Fibroblast of lung (primary cell): ENCODE results near the gene ACVR2A. TPM values are rescaled to one million over a fixed set of nuclear protein-coding genes. Genes with fewer than 3 reads are reported as not detected.

Experiments used
- DNase-seq, 2 donors: peaks; one replicate each; pipeline versions ENCODE4 v3.0.0 to v3.0.0-alpha.2; 2010; ENCODE audit warnings: low read depth in 2 of 2
- H2AFZ ChIP-seq: 2 replicates; pipeline ENCODE4 v1.5.1; 2012; ENCODE audit warnings: low read length, control low read depth, inconsistent platforms
- H3K27ac ChIP-seq: 2 replicates; pipeline ENCODE4 v1.5.1; 2011; ENCODE audit warnings: low read length, control low read depth; ENCODE audit not compliant: insufficient read depth
- H3K27me3 ChIP-seq: 2 replicates; pipeline ENCODE4 v1.5.1; 2011; ENCODE audit warnings: mild to moderate bottlenecking, low read length; ENCODE audit not compliant: control insufficient read depth, insufficient read depth
- H3K36me3 ChIP-seq: 2 replicates; pipeline ENCODE4 v1.5.1; 2011; ENCODE audit warnings: low read length; ENCODE audit not compliant: control insufficient read depth, insufficient read depth
- H3K4me1 ChIP-seq: 2 replicates; pipeline ENCODE4 v1.5.1; 2011; ENCODE audit warnings: low read length; ENCODE audit not compliant: control insufficient read depth, insufficient read depth; ENCODE audit errors: extremely low read depth
- H3K4me2 ChIP-seq: 2 replicates; pipeline ENCODE4 v1.5.1; 2011; ENCODE audit warnings: low read length, control low read depth; ENCODE audit not compliant: insufficient read depth; ENCODE audit errors: extremely low read depth
- H3K4me3 ChIP-seq, 4 experiments: fragments of 200-600 bp in 1 of 4; sonication (generic) in 1 of 4; replicated peaks in 1 of 4; 2 replicates each; pipeline ENCODE4 v1.5.1; 2011 to 2016; ENCODE audit warnings: low read length in 4 of 4, low read depth in 3 of 4, mild to moderate bottlenecking in 3 of 4, control low read depth in 2 of 4, inconsistent platforms in 1 of 4, mixed read lengths in 1 of 4; ENCODE audit not compliant: insufficient read depth in 1 of 4; ENCODE audit errors: control extremely low read depth in 1 of 4
- H3K79me2 ChIP-seq: 2 replicates; pipeline ENCODE4 v1.5.1; 2012; ENCODE audit warnings: mild to moderate bottlenecking, low read length, inconsistent platforms; ENCODE audit not compliant: control insufficient read depth, insufficient read depth
- H3K9ac ChIP-seq: 2 replicates; pipeline ENCODE4 v1.5.1; 2011; ENCODE audit warnings: mild to moderate bottlenecking, low read length, control low read depth; ENCODE audit not compliant: insufficient read depth
- H3K9me3 ChIP-seq: 2 replicates; pipeline ENCODE4 v1.5.1; 2012; ENCODE audit warnings: low read depth, low read length; ENCODE audit not compliant: control insufficient read depth, insufficient read depth
- H4K20me1 ChIP-seq: 2 replicates; pipeline ENCODE4 v1.5.1; 2011; ENCODE audit warnings: low read length; ENCODE audit not compliant: control insufficient read depth, insufficient read depth; ENCODE audit errors: extremely low read depth
- EZH2 ChIP-seq: IDR thresholded peaks from 2 replicates; pipeline ENCODE4 v1.5.1; 2012; ENCODE audit warnings: low read length, control low read depth, mild to moderate bottlenecking; ENCODE audit errors: missing control alignments
- polyA plus RNA-seq, 2 donors: library from polyadenylated mRNA; depleted of rRNA in 1 of 2; stranded (reverse) in 1 of 2; unstranded in 1 of 2; fragments of >200 nt; gene quantifications; 2 replicates each; pipeline ENCODE4 v1.2.1, GENCODE V29; 2011 to 2012; ENCODE audit warnings: missing spikeins in 1 of 2
- total RNA-seq: library from RNA; depleted of rRNA; stranded (reverse); fragments of >200 nt; gene quantifications from 2 replicates; pipeline ENCODE4 v1.2.1, GENCODE V29; 2014
- TF ChIP-seq, protein P1 (sequence below), 2 donors: IDR thresholded peaks in 1 of 2; conservative IDR thresholded peaks in 1 of 2; 1 replicate in 1 of 2; 2 replicates in 1 of 2; pipeline ENCODE4 v1.5.1; 2011 to 2012; ENCODE audit warnings: low read length in 2 of 2, control low read depth in 1 of 2, inconsistent platforms in 1 of 2, low read depth in 1 of 2, mild to moderate bottlenecking in 1 of 2

Gene ACVR2A
- total and polyA plus RNA-seq, 2 donors (not counting 1 experiment from before 2014, with no cell fraction given) = 8.9 to 9.8 TPM

DNA sequence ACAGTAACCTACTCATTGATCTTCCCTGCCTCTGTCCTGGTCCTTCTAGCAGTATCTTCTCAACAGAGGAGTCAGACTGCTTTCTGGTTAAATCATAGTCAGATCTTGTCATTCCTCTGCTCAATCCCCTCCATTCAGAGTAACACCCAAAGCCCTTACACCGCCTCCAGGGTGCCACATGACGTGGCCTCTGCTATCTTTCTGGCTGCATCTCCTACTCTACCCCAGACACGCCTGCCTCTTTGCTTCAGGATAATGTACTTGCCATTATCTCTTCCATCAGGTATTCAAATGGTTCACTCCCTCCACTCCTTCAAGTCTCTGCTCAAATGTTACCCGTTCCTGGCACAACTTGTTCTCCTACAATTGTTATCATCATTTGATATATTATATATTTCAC is 36.3 kb upstream of the ACVR2A start:
- H3K27me3 ChIP-seq = no peaks in the 10 kb centered on the region
- no peaks in the 10 kb centered on the region for H3K9me3 ChIP-seq
- H3K9ac ChIP-seq = no peak overlapping the region
- no peaks in the 10 kb centered on the region for H3K36me3 ChIP-seq
- H3K27ac ChIP-seq = no peak overlapping the region
- no peak overlapping the region for H2AFZ ChIP-seq
- TF ChIP-seq, protein P1, sequence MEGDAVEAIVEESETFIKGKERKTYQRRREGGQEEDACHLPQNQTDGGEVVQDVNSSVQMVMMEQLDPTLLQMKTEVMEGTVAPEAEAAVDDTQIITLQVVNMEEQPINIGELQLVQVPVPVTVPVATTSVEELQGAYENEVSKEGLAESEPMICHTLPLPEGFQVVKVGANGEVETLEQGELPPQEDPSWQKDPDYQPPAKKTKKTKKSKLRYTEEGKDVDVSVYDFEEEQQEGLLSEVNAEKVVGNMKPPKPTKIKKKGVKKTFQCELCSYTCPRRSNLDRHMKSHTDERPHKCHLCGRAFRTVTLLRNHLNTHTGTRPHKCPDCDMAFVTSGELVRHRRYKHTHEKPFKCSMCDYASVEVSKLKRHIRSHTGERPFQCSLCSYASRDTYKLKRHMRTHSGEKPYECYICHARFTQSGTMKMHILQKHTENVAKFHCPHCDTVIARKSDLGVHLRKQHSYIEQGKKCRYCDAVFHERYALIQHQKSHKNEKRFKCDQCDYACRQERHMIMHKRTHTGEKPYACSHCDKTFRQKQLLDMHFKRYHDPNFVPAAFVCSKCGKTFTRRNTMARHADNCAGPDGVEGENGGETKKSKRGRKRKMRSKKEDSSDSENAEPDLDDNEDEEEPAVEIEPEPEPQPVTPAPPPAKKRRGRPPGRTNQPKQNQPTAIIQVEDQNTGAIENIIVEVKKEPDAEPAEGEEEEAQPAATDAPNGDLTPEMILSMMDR (conservative IDR thresholded peaks at IDR 0.05 in 1 of 2, IDR thresholded peaks at IDR 0.05 in 1 of 2; ENCODE audit: low read depth in 1 of 2, low read length in 2 of 2) = no peak
- TF ChIP-seq EZH2 = no peak
- H4K20me1 ChIP-seq = no peaks in the 10 kb centered on the region
- DNase-seq = no peak
- no peak overlapping the region for H3K4me3 ChIP-seq
- H3K79me2 ChIP-seq = no peaks in the 10 kb centered on the region
- H3K4me2 ChIP-seq = no peak overlapping the region
- no peaks in the 10 kb centered on the region for H3K4me1 ChIP-seq

GRCh38 chr2:147810883-147811765 is 33.7 kb upstream of the ACVR2A start:
- TF ChIP-seq EZH2 = no peak
- TF ChIP-seq, protein P1 (conservative IDR thresholded peaks at IDR 0.05 in 1 of 2, IDR thresholded peaks at IDR 0.05 in 1 of 2; ENCODE audit: low read depth in 1 of 2, low read length in 2 of 2) = no peak
- no peak for DNase-seq
- no peak overlapping the region for H2AFZ ChIP-seq
- no peaks in the 10 kb centered on the region for H3K9me3 ChIP-seq
- no peaks in the 10 kb centered on the region for H3K36me3 ChIP-seq
- H3K27me3 ChIP-seq = no peaks in the 10 kb centered on the region
- no peaks in the 10 kb centered on the region for H3K4me1 ChIP-seq
- no peak overlapping the region for H3K9ac ChIP-seq
- H4K20me1 ChIP-seq = no peaks in the 10 kb centered on the region
- no peaks in the 10 kb centered on the region for H3K79me2 ChIP-seq
- no peak overlapping the region for H3K4me2 ChIP-seq
- H3K27ac ChIP-seq = no peak overlapping the region
- H3K4me3 ChIP-seq = no peak overlapping the region

DNA sequence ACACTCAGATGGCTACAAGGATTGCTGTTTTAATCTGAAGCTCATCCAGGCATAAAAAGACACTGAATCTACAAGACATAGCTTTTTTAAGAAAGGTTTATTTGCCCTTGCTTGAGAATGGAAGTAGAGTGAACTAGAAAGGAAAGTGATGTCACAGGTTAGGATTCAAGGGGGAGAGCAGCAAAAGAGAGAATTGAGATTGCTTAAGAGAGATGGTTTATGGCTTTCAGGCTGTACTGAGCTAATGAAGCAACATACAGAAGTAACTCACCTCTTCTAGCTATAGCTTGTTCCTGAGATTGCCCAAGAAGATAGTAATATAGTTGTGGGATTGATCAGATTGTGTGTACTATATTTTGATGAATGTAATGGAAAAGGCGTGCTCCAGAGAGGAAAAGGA is 26.1 kb upstream of the ACVR2A start:
- H3K9ac ChIP-seq = no peak overlapping the region
- no peaks in the 10 kb centered on the region for H3K79me2 ChIP-seq
- no peak overlapping the region for H3K27ac ChIP-seq
- H4K20me1 ChIP-seq = no peaks in the 10 kb centered on the region
- H3K9me3 ChIP-seq = no peaks in the 10 kb centered on the region
- no peak overlapping the region for H3K4me3 ChIP-seq
- H3K27me3 ChIP-seq = no peaks in the 10 kb centered on the region
- TF ChIP-seq, protein P1 (conservative IDR thresholded peaks at IDR 0.05 in 1 of 2, IDR thresholded peaks at IDR 0.05 in 1 of 2; ENCODE audit: low read depth in 1 of 2, low read length in 2 of 2) = no peak
- TF ChIP-seq EZH2 = no peak
- peak; percentile 7 to 15 for DNase-seq
- H3K4me1 ChIP-seq = no peaks in the 10 kb centered on the region
- no peaks in the 10 kb centered on the region for H3K36me3 ChIP-seq
- H3K4me2 ChIP-seq = no peak overlapping the region
- no peak overlapping the region for H2AFZ ChIP-seq
